ENCODE measurements around the gene CEP83. TPM values are rescaled to one million over a fixed set of nuclear protein-coding genes. Genes with fewer than 3 reads are reported as not detected.

The CEP83 gene
- total and polyA plus RNA-seq, 9 of the 15 experiments (the other 6 are each of a cell fraction or from before 2014, with no cell fraction given): 5.3 to 40.5 (median 31.3) TPM

- no peak for TF ChIP-seq CHD7 (IDR thresholded peaks at IDR 0.05; ENCODE audit: low read depth, low read length)
- no peak for TF ChIP-seq TRIM28 (IDR thresholded peaks at IDR 0.05)
- no peak for TF ChIP-seq ZNF75A (CRISPR knock-in tag; IDR thresholded peaks at IDR 0.05)
- no peak for TF ChIP-seq KAT2B (IDR thresholded peaks at IDR 0.05; ENCODE audit: low read depth, low read length)
- TF ChIP-seq ZBTB2 (IDR thresholded peaks at IDR 0.05): no peak
- no peak for TF ChIP-seq COPS2 (conservative IDR thresholded peaks at IDR 0.05)
- TF ChIP-seq MCM7 (IDR thresholded peaks at IDR 0.05): no peak
- TF ChIP-seq CAMTA2 (CRISPR knock-in tag; conservative IDR thresholded peaks at IDR 0.05): no peak
- no peak for TF ChIP-seq MTA3 (IDR thresholded peaks at IDR 0.05; ENCODE audit: borderline replicate concordance)
- TF ChIP-seq PTBP1 (IDR thresholded peaks at IDR 0.05; ENCODE audit: low read depth, low read length): no peak
- TF ChIP-seq MCM5 (IDR thresholded peaks at IDR 0.05; ENCODE audit: low read depth): no peak
- TF ChIP-seq TOE1 (IDR thresholded peaks at IDR 0.05; ENCODE audit: borderline replicate concordance): peak; percentile 48; the same call in 1 of the 2 replicates
- no peak for TF ChIP-seq TOE1 (CRISPR knock-in tag; IDR thresholded peaks at IDR 0.05; ENCODE audit: borderline replicate concordance, low read depth)
- TF ChIP-seq IRF9 (tag; IDR thresholded peaks at IDR 0.05): no peak
- no peak for TF ChIP-seq NR2C2 (CRISPR knock-in tag; IDR thresholded peaks at IDR 0.05)
- no peak for TF ChIP-seq NR2C2 (tag; IDR thresholded peaks at IDR 0.05)
- no peak for TF ChIP-seq FOXA3 (CRISPR knock-in tag; conservative IDR thresholded peaks at IDR 0.05 in 1 of 2, IDR thresholded peaks at IDR 0.05 in 1 of 2)
- no peak for TF ChIP-seq NFRKB (IDR thresholded peaks at IDR 0.05; ENCODE audit: low read depth)
Measured at GRCh38 chr12:94284859-94285258, 174.8 kb downstream of the CEP83 start (continued).

Data from K562 (cell line).